SK-N-SH (cell line): ENCODE data around the gene TMEM147. TPM values are rescaled to one million over a fixed set of nuclear protein-coding genes. Genes with fewer than 3 reads are reported as not detected.

Source experiments
- CTCF ChIA-PET: fragments of 300-600, 350-600 bp; formaldehyde crosslinking; extraction: SDS; loops from one replicate; lab custom pipeline; 2021; lab: Yijun Ruan, JAX
- POLR2A ChIA-PET: fragments of 350-600 bp; sonication (Branson Sonifier 250); formaldehyde crosslinking; extraction: SDS; loops from one replicate; lab custom pipeline; 2020; ENCODE audit warnings: antibody characterized with exemption, inconsistent platforms; lab: Yijun Ruan, JAX
- DNase-seq: peaks from one replicate; pipeline ENCODE4 v3.0.0; 2012
- H2AFZ ChIP-seq: fragments of 200-600 bp; sonication (generic); 2 replicates; pipeline ENCODE4 v1.8.1; 2016; ENCODE audit warnings: antibody characterized with exemption, mild to moderate bottlenecking, low read depth
- H3F3A ChIP-seq: fragments of 200-600 bp; sonication (generic); replicated peaks from 2 replicates; pipeline ENCODE3; 2016; ENCODE audit warnings: antibody characterized with exemption, mild to moderate bottlenecking; ENCODE audit not compliant: insufficient read depth
- H3K27ac ChIP-seq, 2 experiments: fragments of 200-500 bp in 1 of 2; fragments of 200-600 bp in 1 of 2; sonication (Bioruptor generic) in 1 of 2; sonication (generic), shearing (Covaris generic) in 1 of 2; 2 replicates each; pipeline versions ENCODE4 v1.5.1 to v1.6.1; 2014 to 2016; ENCODE audit warnings: low read depth in 2 of 2, inconsistent platforms in 1 of 2, low read length in 1 of 2, mild to moderate bottlenecking in 1 of 2, mixed read lengths in 1 of 2
- H3K27me3 ChIP-seq: fragments of 200-600 bp; sonication (generic), shearing (Covaris generic); 2 replicates; pipeline ENCODE4 v1.6.1; 2016; ENCODE audit warnings: mixed run types; ENCODE audit not compliant: insufficient read depth
- H3K36me3 ChIP-seq, 2 experiments: fragments of 200-500 bp in 1 of 2; fragments of 200-600 bp in 1 of 2; sonication (Bioruptor generic) in 1 of 2; sonication (generic) in 1 of 2; replicated peaks in 1 of 2; 2 replicates each; pipeline versions ENCODE3 to v1.5.1; 2014 to 2016; ENCODE audit warnings: low read length in 1 of 2, mild to moderate bottlenecking in 1 of 2; ENCODE audit not compliant: insufficient read depth in 2 of 2, control insufficient read depth in 1 of 2
- H3K4me1 ChIP-seq, 2 experiments: fragments of 200-500 bp in 1 of 2; fragments of 200-600 bp in 1 of 2; sonication (Bioruptor generic) in 1 of 2; sonication (generic), shearing (Covaris generic) in 1 of 2; 2 replicates each; pipeline versions ENCODE4 v1.5.1 to v1.6.1; 2014 to 2016; ENCODE audit warnings: low read depth in 1 of 2, low read length in 1 of 2, mixed run types in 1 of 2; ENCODE audit not compliant: insufficient read depth in 2 of 2, control insufficient read depth in 1 of 2
- H3K4me2 ChIP-seq: fragments of 200-600 bp; sonication (generic), shearing (Covaris generic); 2 replicates; pipeline ENCODE4 v1.6.1; 2017; ENCODE audit warnings: mixed run types
- H3K4me3 ChIP-seq, 2 experiments: fragments of 200-500 bp in 1 of 2; fragments of 200-600 bp in 1 of 2; sonication (Bioruptor generic) in 1 of 2; sonication (generic), shearing (Covaris generic) in 1 of 2; 2 replicates each; pipeline versions ENCODE4 v1.5.1 to v1.8.1; 2014 to 2016; ENCODE audit warnings: low read depth in 2 of 2, inconsistent platforms in 1 of 2, low read length in 1 of 2, mild to moderate bottlenecking in 1 of 2, mixed read lengths in 1 of 2, moderate library complexity in 1 of 2
- H3K79me2 ChIP-seq: fragments of 200-600 bp; sonication (generic); 2 replicates; pipeline ENCODE4 v1.8.1; 2017; ENCODE audit warnings: mild to moderate bottlenecking; ENCODE audit not compliant: insufficient read depth
- H3K9ac ChIP-seq: fragments of 200-600 bp; sonication (generic); 2 replicates; pipeline ENCODE4 v1.6.1; 2017; ENCODE audit warnings: mixed run types
- H3K9me2 ChIP-seq: fragments of 200-600 bp; sonication (generic); 2 replicates; pipeline ENCODE4 v1.6.1; 2017; ENCODE audit warnings: mixed run types
- H3K9me3 ChIP-seq: fragments of 200-600 bp; sonication (generic); 2 replicates; pipeline ENCODE4 v1.6.1; 2017; ENCODE audit warnings: mixed run types, mild to moderate bottlenecking, moderate library complexity
- H4K20me1 ChIP-seq: fragments of 200-600 bp; sonication (generic); 2 replicates; pipeline ENCODE4 v1.6.1; 2017; ENCODE audit warnings: mild to moderate bottlenecking, mixed run types; ENCODE audit not compliant: insufficient read depth
- CHD2 ChIP-seq: fragments of 150-350 bp; IDR thresholded peaks from 2 replicates; pipeline ENCODE4 v1.6.1; 2018; ENCODE audit warnings: low read length; ENCODE audit not compliant: partially characterized antibody
- ELF1 ChIP-seq: IDR thresholded peaks from 2 replicates; pipeline ENCODE4 v1.4.0; 2012
- EP300 ChIP-seq, 2 experiments: IDR thresholded peaks; 2 replicates each; pipeline versions ENCODE4 v1.4.0 to v1.6.1; 2012; ENCODE audit warnings: borderline replicate concordance in 1 of 2, low read depth in 1 of 2, low read length in 1 of 2
- EZH2phosphoT487 ChIP-seq: fragments of 200-600 bp; sonication (generic); IDR thresholded peaks from 2 replicates; pipeline ENCODE4 v1.6.1; 2017; ENCODE audit warnings: low read depth, mixed run types, mild to moderate bottlenecking, antibody characterized with exemption, moderate library complexity, borderline replicate concordance
- FOXJ3 ChIP-seq: sonication (generic); formaldehyde crosslinking; IDR thresholded peaks from 2 replicates; pipeline ENCODE4 v1.5.1; 2020; ENCODE audit warnings: mild to moderate bottlenecking, missing genetic modification reagents
- GABPA ChIP-seq: IDR thresholded peaks from 2 replicates; pipeline ENCODE4 v1.4.0; 2012; ENCODE audit warnings: low read depth, mild to moderate bottlenecking
- GATA2 ChIP-seq: sonication (generic); formaldehyde crosslinking; IDR thresholded peaks from 2 replicates; pipeline ENCODE4 v1.5.0; 2020; ENCODE audit warnings: mild to moderate bottlenecking, missing genetic modification reagents
- MXI1 ChIP-seq: IDR thresholded peaks from 2 replicates; pipeline ENCODE4 v1.6.1; 2012; ENCODE audit warnings: mild to moderate bottlenecking, low read depth, low read length, improper control_type of control experiment
- NFIC ChIP-seq: IDR thresholded peaks from 2 replicates; pipeline ENCODE4 v1.4.0; 2012; ENCODE audit warnings: borderline replicate concordance
- POLR2AphosphoS5 ChIP-seq: IDR thresholded peaks from 2 replicates; pipeline ENCODE4 v1.6.1; 2012; ENCODE audit warnings: low read depth, low read length
- RFX5 ChIP-seq: IDR thresholded peaks from 2 replicates; pipeline ENCODE4 v1.6.1; 2012; ENCODE audit warnings: mild to moderate bottlenecking, improper control_type of control experiment, low read length
- RXRA ChIP-seq: IDR thresholded peaks from 2 replicates; pipeline ENCODE4 v1.4.0; 2012; ENCODE audit warnings: low read depth, mild to moderate bottlenecking, borderline replicate concordance
- SIN3A ChIP-seq: IDR thresholded peaks from 2 replicates; pipeline ENCODE4 v1.6.1; 2012; ENCODE audit warnings: low read depth, mild to moderate bottlenecking, low read length, moderate library complexity, borderline replicate concordance
- TAF1 ChIP-seq: IDR thresholded peaks from 2 replicates; pipeline ENCODE4 v1.6.1; 2012; ENCODE audit warnings: low read depth, mild to moderate bottlenecking, low read length, moderate library complexity, borderline replicate concordance
- TCF12 ChIP-seq: IDR thresholded peaks from 2 replicates; pipeline ENCODE4 v1.4.0; 2012
- TEAD4 ChIP-seq: IDR thresholded peaks from 2 replicates; pipeline ENCODE4 v1.4.0; 2012; ENCODE audit warnings: mild to moderate bottlenecking, borderline replicate concordance; ENCODE audit not compliant: insufficient read depth
- YY1 ChIP-seq: IDR thresholded peaks from 2 replicates; pipeline ENCODE4 v1.4.0; 2012; ENCODE audit warnings: low read depth, mild to moderate bottlenecking
- WGBS: methylation state at CpG from one replicate; pipeline ENCODE4 v1.1.6; 2017; ENCODE audit warnings: low lambda C conversion rate; 5-methylcytosine and 5-hydroxymethylcytosine counted together
- polyA plus RNA-seq, 3 experiments: library from polyadenylated mRNA; depleted of rRNA; stranded (reverse); fragments of >200 nt; gene quantifications; 2 replicates each; pipeline ENCODE4 v1.2.3, GENCODE V29; 2012
- TF ChIP-seq, protein P1 (sequence below): IDR thresholded peaks from 2 replicates; pipeline ENCODE4 v1.6.1; 2012; ENCODE audit warnings: mild to moderate bottlenecking, low read depth, low read length, moderate library complexity
- TF ChIP-seq, protein P2 (sequence below): IDR thresholded peaks from 2 replicates; pipeline ENCODE4 v1.4.0; 2012; ENCODE audit warnings: low read depth
- TF ChIP-seq, protein P3 (sequence below): IDR thresholded peaks from 2 replicates; pipeline ENCODE4 v1.4.0; 2012; ENCODE audit warnings: low read depth, borderline replicate concordance
- TF ChIP-seq, protein P4 (sequence below): fragments of 150-350 bp; IDR thresholded peaks from 2 replicates; pipeline ENCODE4 v1.6.1; 2017; ENCODE audit warnings: antibody characterized with exemption, low read length, low read depth, borderline replicate concordance
- TF ChIP-seq, protein P5 (sequence below): IDR thresholded peaks from 2 replicates; pipeline ENCODE4; 2012

TMEM147 gene, protein sequence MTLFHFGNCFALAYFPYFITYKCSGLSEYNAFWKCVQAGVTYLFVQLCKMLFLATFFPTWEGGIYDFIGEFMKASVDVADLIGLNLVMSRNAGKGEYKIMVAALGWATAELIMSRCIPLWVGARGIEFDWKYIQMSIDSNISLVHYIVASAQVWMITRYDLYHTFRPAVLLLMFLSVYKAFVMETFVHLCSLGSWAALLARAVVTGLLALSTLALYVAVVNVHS
- 201 and 202 TPM in 2 replicates for polyA plus RNA-seq (2012; rRNA removed)
- 137 and 160 TPM in 2 replicates for polyA plus RNA-seq (2012; cell fraction: cytosol; rRNA removed)
- polyA plus RNA-seq (2012; cell fraction: nucleus; rRNA removed) = 156 and 198 TPM in 2 replicates

DNA sequence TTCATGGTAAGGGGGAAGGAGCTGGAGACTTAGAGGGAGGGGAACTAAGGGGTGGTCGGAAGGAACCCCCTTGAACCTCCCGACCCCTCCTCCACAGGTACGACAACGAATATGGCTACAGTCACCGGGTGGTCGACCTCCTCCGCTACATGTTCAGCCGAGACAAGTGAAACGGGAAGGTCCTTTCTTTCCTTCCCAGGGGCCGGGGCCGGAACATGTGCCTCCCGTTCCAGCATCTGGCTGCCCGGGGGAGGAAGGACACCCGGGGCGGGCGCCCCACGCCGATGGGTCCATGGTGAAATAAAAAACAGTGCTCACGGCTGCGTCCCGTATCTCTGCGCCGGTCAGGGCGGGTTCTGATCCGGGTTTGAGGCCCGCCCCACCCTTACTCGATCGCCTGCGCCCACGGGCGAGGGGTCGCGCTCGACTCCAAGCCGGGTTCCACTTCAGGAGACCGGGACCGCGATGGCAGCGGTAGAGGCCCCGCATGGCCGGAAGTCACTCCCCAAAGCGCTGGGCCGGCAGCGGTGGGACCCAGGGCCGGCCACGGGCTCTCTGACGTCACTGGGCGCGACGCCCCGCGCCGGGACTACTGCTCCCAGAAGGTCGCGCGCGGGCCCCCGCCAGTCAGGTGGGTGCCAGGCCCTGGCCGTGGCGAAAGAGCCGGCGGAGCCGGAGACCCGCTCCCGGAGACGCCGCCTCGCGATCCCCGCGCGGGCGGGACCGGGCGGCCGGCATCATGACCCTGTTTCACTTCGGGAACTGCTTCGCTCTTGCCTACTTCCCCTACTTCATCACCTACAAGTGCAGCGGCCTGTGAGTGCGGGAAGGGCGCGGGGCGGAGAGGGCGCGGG is at the start of gene TMEM147:
Gene TMEM147 (plus strand): TSS at position 626 of the 854 bp plus-strand sequence. CDS start 114 bp downstream, at position 740.
- Histone ChIP-seq H3K4me3 (peak within 1 kb of the TSS; percentile 79 to 96), H3K9me2 (no peaks in the 10 kb centered on the region), H3K4me2 (peak within 1 kb of the TSS; percentile 91), H2AFZ (peak within 1 kb of the TSS; percentile 87), H3K27me3 (no peaks in the 10 kb centered on the region), H3K9ac (peak within 1 kb of the TSS; percentile 85), H3F3A (no peaks in the 10 kb centered on the region), H3K27ac (peak within 1 kb of the TSS; percentile 52 to 77; a peak in 2 of 4 replicates), H3K79me2 (peaks cover 30% of the 10 kb centered on the region), H4K20me1 (peaks cover 5% of the 10 kb centered on the region; the same call in 1 of the 2 replicates), H3K9me3 (no peaks in the 10 kb centered on the region), H3K36me3 (peaks cover 0 to 19% of the 10 kb centered on the region in 2 experiments), H3K4me1 (peaks cover 5 to 19% of the 10 kb centered on the region in 2 experiments; a peak in 2 of 4 replicates)
- DNase-seq = peak; percentile 100
- ChIA-PET POLR2A (no interaction called here), CTCF (interaction anchor here (1.9 kb wide), 1 partner anchor 10 kb away, joined by 5 read pairs; no protein-coding TSS in a partner anchor)
- WGBS = 0% methylated on average over 33 of the region's 85 CpGs
- TF ChIP-seq, protein P1, sequence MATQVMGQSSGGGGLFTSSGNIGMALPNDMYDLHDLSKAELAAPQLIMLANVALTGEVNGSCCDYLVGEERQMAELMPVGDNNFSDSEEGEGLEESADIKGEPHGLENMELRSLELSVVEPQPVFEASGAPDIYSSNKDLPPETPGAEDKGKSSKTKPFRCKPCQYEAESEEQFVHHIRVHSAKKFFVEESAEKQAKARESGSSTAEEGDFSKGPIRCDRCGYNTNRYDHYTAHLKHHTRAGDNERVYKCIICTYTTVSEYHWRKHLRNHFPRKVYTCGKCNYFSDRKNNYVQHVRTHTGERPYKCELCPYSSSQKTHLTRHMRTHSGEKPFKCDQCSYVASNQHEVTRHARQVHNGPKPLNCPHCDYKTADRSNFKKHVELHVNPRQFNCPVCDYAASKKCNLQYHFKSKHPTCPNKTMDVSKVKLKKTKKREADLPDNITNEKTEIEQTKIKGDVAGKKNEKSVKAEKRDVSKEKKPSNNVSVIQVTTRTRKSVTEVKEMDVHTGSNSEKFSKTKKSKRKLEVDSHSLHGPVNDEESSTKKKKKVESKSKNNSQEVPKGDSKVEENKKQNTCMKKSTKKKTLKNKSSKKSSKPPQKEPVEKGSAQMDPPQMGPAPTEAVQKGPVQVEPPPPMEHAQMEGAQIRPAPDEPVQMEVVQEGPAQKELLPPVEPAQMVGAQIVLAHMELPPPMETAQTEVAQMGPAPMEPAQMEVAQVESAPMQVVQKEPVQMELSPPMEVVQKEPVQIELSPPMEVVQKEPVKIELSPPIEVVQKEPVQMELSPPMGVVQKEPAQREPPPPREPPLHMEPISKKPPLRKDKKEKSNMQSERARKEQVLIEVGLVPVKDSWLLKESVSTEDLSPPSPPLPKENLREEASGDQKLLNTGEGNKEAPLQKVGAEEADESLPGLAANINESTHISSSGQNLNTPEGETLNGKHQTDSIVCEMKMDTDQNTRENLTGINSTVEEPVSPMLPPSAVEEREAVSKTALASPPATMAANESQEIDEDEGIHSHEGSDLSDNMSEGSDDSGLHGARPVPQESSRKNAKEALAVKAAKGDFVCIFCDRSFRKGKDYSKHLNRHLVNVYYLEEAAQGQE = no peak
- TF ChIP-seq TEAD4 (no peak), SIN3A (peak; percentile 69), TAF1 (0 out of 2 replicates have a peak, but pooled peaks have one; percentile 72), RFX5 (peak; percentile 73), FOXJ3 (CRISPR knock-in tag) (no peak), EZH2phosphoT487 (no peak), NFIC (no peak), TCF12 (peak; percentile 5; the same call in 1 of the 2 replicates), EP300 (IDR thresholded peaks at IDR 0.05; ENCODE audit: borderline replicate concordance in 1 of 2, low read depth in 1 of 2, low read length in 1 of 2) (0 out of 4 replicates have a peak, but pooled peaks of 1 of the 2 experiments have one; percentile 21), MXI1 (peak; percentile 73), GATA2 (CRISPR knock-in tag) (no peak), RXRA (no peak), ELF1 (peak; percentile 72; the same call in 1 of the 2 replicates), YY1 (peak; percentile 54; the same call in 1 of the 2 replicates), CHD2 (peak; percentile 68), GABPA (peak; percentile 72), POLR2AphosphoS5 (peak; percentile 89)
- TF ChIP-seq, protein P2, sequence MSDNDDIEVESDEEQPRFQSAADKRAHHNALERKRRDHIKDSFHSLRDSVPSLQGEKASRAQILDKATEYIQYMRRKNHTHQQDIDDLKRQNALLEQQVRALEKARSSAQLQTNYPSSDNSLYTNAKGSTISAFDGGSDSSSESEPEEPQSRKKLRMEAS = peak; percentile 83
- TF ChIP-seq, protein P3, sequence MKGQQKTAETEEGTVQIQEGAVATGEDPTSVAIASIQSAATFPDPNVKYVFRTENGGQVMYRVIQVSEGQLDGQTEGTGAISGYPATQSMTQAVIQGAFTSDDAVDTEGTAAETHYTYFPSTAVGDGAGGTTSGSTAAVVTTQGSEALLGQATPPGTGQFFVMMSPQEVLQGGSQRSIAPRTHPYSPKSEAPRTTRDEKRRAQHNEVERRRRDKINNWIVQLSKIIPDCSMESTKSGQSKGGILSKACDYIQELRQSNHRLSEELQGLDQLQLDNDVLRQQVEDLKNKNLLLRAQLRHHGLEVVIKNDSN = peak; percentile 88
- TF ChIP-seq, protein P4, sequence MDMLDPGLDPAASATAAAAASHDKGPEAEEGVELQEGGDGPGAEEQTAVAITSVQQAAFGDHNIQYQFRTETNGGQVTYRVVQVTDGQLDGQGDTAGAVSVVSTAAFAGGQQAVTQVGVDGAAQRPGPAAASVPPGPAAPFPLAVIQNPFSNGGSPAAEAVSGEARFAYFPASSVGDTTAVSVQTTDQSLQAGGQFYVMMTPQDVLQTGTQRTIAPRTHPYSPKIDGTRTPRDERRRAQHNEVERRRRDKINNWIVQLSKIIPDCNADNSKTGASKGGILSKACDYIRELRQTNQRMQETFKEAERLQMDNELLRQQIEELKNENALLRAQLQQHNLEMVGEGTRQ = peak; percentile 55
- TF ChIP-seq, protein P5, sequence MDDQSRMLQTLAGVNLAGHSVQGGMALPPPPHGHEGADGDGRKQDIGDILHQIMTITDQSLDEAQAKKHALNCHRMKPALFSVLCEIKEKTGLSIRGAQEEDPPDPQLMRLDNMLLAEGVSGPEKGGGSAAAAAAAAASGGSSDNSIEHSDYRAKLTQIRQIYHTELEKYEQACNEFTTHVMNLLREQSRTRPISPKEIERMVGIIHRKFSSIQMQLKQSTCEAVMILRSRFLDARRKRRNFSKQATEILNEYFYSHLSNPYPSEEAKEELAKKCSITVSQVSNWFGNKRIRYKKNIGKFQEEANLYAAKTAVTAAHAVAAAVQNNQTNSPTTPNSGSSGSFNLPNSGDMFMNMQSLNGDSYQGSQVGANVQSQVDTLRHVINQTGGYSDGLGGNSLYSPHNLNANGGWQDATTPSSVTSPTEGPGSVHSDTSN = peak; percentile 32
